Prostate gland (tissue), 2 donors: Measurements from ENCODE around the gene PHC2.

ENCODE experiments used
- POLR2AphosphoS5 ChIP-seq: sonication (generic); formaldehyde crosslinking; IDR thresholded peaks from one replicate; pipeline ENCODE4 v1.6.1; 2017; ENCODE audit warnings: antibody characterized with exemption
- TF ChIP-seq, protein P1 (sequence below), 4 experiments: fragments of 200-600 bp in 2 of 4; fragments of 450-650 bp in 2 of 4; sonication (generic) in 2 of 4; IDR thresholded peaks; 1 replicate in 3 of 4; 2 replicates in 1 of 4; pipeline ENCODE4 v1.5.1; 2016 to 2019; ENCODE audit warnings: antibody characterized with exemption in 4 of 4, mild to moderate bottlenecking in 2 of 4, moderate library complexity in 2 of 4

DNA sequence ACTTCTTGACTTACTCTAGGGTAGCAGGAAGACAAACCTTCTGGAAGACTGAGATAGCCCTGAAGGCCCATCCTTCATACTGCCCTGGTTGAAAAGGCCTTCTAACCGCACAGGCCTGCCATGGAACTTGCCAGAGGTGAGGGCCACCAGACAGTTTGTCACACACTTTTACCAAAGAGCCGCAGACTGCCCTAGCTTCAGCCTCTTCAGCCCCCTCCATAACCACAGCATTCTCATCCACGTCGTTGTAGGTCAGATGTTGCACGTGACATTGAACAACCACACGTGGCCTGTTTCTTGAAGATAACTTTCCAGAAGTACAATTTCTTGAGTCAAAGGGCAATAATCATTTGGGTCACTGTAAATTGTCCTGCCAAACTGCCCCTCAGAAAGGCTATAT is 155.7 kb downstream of the PHC2 start:
- TF ChIP-seq, protein P1, sequence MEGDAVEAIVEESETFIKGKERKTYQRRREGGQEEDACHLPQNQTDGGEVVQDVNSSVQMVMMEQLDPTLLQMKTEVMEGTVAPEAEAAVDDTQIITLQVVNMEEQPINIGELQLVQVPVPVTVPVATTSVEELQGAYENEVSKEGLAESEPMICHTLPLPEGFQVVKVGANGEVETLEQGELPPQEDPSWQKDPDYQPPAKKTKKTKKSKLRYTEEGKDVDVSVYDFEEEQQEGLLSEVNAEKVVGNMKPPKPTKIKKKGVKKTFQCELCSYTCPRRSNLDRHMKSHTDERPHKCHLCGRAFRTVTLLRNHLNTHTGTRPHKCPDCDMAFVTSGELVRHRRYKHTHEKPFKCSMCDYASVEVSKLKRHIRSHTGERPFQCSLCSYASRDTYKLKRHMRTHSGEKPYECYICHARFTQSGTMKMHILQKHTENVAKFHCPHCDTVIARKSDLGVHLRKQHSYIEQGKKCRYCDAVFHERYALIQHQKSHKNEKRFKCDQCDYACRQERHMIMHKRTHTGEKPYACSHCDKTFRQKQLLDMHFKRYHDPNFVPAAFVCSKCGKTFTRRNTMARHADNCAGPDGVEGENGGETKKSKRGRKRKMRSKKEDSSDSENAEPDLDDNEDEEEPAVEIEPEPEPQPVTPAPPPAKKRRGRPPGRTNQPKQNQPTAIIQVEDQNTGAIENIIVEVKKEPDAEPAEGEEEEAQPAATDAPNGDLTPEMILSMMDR (IDR thresholded peaks at IDR 0.05): no peak
- no peak for TF ChIP-seq POLR2AphosphoS5
